Measurements from ENCODE around the gene TRAFD1.

- TF ChIP-seq CTCF (IDR thresholded peaks at IDR 0.05) (no peak), POLR2A (IDR thresholded peaks at IDR 0.05) (no peak)
Observed at GRCh38 chr12:112160611-112161010, 35.3 kb downstream of the TRAFD1 start.

All from esophagus squamous epithelium (tissue), 4 donors.